NB4 (cell line): ENCODE data around the gene BFSP1.

ENCODE experiments used
- DNase-seq: peaks from one replicate; pipeline ENCODE4 v3.0.0; 2010; ENCODE audit warnings: low read depth
- H3K4me3 ChIP-seq: one replicate; pipeline ENCODE4 v1.5.1; 2011; ENCODE audit warnings: mild to moderate bottlenecking, low read depth, low read length, moderate library complexity
- MYC ChIP-seq: IDR thresholded peaks from 2 replicates; pipeline ENCODE4 v1.6.1; 2011; ENCODE audit warnings: low read depth, low read length
- POLR2A ChIP-seq: IDR thresholded peaks from 2 replicates; pipeline ENCODE4 v1.6.1; 2011; ENCODE audit warnings: mild to moderate bottlenecking; ENCODE audit not compliant: insufficient read length; ENCODE audit errors: extremely low read depth
- TF ChIP-seq, protein P1 (sequence below): IDR thresholded peaks from 2 replicates; pipeline ENCODE4 v1.6.1; 2011; ENCODE audit warnings: low read depth, low read length
- TF ChIP-seq, protein P2 (sequence below): IDR thresholded peaks from one replicate; pipeline ENCODE4 v1.5.1; 2012; ENCODE audit warnings: low read depth, low read length

The BFSP1 gene

DNA sequence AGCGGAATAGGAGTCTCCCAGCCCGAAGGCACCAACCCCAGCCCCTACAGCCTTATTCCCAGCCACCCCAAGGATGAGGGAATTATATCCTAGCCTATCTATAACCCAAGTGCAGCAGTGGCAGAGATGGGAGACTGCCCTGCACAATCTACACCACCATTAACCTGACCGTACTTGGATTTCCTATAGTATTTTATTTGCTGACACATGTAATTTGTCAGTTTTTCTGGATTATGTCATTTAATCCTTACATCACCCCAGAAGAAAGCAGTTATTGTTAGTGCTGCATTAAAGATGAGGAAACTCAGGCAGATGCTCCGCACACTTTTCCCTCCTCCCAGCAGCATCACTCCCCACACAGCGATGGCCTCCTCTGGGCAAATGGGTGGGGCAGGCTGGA lies 6.0 kb downstream of the BFSP1 start:
- no peak for DNase-seq
- TF ChIP-seq, protein P1, sequence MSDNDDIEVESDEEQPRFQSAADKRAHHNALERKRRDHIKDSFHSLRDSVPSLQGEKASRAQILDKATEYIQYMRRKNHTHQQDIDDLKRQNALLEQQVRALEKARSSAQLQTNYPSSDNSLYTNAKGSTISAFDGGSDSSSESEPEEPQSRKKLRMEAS = no peak
- no peak for TF ChIP-seq MYC
- TF ChIP-seq, protein P2, sequence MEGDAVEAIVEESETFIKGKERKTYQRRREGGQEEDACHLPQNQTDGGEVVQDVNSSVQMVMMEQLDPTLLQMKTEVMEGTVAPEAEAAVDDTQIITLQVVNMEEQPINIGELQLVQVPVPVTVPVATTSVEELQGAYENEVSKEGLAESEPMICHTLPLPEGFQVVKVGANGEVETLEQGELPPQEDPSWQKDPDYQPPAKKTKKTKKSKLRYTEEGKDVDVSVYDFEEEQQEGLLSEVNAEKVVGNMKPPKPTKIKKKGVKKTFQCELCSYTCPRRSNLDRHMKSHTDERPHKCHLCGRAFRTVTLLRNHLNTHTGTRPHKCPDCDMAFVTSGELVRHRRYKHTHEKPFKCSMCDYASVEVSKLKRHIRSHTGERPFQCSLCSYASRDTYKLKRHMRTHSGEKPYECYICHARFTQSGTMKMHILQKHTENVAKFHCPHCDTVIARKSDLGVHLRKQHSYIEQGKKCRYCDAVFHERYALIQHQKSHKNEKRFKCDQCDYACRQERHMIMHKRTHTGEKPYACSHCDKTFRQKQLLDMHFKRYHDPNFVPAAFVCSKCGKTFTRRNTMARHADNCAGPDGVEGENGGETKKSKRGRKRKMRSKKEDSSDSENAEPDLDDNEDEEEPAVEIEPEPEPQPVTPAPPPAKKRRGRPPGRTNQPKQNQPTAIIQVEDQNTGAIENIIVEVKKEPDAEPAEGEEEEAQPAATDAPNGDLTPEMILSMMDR = no peak
- no peak for TF ChIP-seq POLR2A
- H3K4me3 ChIP-seq = no peak overlapping the region

DNA sequence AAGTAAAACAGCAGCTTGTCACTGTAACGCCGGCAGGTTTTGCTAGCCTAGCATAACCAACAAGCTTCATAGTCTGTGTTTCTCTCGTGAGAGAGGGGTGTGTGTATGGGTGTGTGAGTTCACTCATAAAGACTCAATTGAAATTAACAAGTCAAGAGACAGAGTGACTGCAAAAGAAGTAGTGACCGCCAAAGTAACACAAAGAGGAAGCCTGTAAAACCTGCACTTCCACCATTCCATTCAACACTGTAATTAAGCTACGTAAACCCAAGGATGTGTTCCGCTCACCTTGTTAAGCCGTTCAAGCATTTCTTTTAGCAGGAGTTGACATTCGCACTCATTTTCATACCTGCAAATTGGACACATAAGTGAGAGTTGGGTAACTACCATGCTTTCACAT lies 6.6 kb downstream of the BFSP1 start:
- TF ChIP-seq MYC (no peak), POLR2A (no peak)
- TF ChIP-seq, protein P1 = no peak
- TF ChIP-seq, protein P2 = no peak
- DNase-seq = no peak
- H3K4me3 ChIP-seq = no peak overlapping the region

DNA sequence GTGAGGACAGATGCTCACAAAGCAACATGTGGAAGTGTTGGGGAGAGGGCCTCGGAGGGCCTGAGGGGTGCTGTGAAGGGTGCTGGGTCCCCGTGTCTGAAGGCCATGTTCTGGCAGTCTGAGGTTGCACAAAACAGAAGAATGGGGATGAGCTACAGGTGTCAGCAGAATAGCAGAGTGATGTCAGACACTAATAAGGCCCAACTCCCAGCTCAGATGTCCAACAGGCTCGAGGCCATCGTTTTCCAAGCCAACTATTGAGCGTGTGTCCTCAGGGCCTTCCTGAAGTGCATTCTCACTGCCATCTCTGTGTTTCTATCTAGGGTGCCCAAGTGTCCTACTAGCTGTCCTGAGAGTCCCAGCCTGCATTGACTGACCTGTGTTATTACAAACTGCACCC lies 7.9 kb downstream of the BFSP1 start:
- no peak for DNase-seq
- H3K4me3 ChIP-seq = no peak overlapping the region
- no peak for TF ChIP-seq MYC
- TF ChIP-seq, protein P1 = no peak
- TF ChIP-seq POLR2A = no peak
- TF ChIP-seq, protein P2 = no peak

- TF ChIP-seq, protein P1 = no peak
- TF ChIP-seq, protein P2 = no peak
- TF ChIP-seq POLR2A (no peak), MYC (no peak)
- no peak for DNase-seq
- no peak overlapping the region for H3K4me3 ChIP-seq
Measured at GRCh38 chr20:17522528-17522927, 8.7 kb downstream of the BFSP1 start.

DNA sequence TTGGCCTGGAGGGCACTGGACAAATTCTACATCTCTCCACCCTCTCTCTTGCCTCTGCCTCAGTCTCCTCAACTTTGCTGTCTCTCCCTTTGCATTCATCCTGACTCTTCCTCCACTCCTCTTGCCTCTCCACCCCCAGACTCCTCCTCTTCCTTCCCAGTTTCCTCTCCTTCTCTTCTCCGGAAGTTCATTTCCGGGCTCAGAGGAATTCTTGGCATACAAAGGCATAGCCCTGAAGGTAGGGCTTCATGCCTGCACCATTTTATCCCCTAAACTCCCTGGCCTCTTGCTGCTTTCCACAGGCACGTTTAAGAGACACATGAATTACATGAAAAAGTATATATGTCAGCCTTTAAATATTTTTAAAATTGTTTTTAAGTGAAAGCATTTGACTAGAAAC lies 10.6 kb downstream of the BFSP1 start:
- no peak for DNase-seq
- no peak for TF ChIP-seq MYC
- TF ChIP-seq, protein P1 = no peak
- no peak for TF ChIP-seq POLR2A
- TF ChIP-seq, protein P2 = no peak
- H3K4me3 ChIP-seq = no peak overlapping the region
